ENCODE results near the gene SMARCC2. TPM values are rescaled to one million over a fixed set of nuclear protein-coding genes. Genes with fewer than 3 reads are reported as not detected.
A peak's percentile ranks its signal among the peaks of the same experiment; 100 is the strongest.

Gene SMARCC2
- total RNA-seq, 1 donor from 2014 or later = 105 TPM

GRCh38 chr12:56152756-56153677, 36.3 kb downstream of the SMARCC2 start:
- Mint-ChIP-seq H3K4me1 (ENCODE audit: unreplicated experiment) (peaks cover 31% of the 10 kb centered on the region), H3K27ac (ENCODE audit: unreplicated experiment) (peak overlapping the region; percentile 87), H3K27me3 (ENCODE audit: unreplicated experiment) (peaks cover 14% of the 10 kb centered on the region), H3K4me3 (ENCODE audit: unreplicated experiment) (peak overlapping the region; percentile 97), H3K36me3 (ENCODE audit: low read depth, unreplicated experiment) (peaks cover 11% of the 10 kb centered on the region), H3K9me3 (ENCODE audit: unreplicated experiment) (no peaks in the 10 kb centered on the region)
- TF ChIP-seq CTCF (IDR thresholded peaks at IDR 0.05; ENCODE audit: unreplicated experiment) = no peak
- DNase-seq (ENCODE audit: low spot score) = no peak

GRCh38 chr12:56152132-56152755, 37.0 kb downstream of the SMARCC2 start, which contains the start of gene MYL6B:
Gene MYL6B (plus strand): TSS chr12:56152587. CDS start chr12:56153919, 1,332 bp downstream.
- Mint-ChIP-seq H3K9me3 (ENCODE audit: unreplicated experiment) (no peaks in the 10 kb centered on the region), H3K36me3 (ENCODE audit: low read depth, unreplicated experiment) (peaks cover 11% of the 10 kb centered on the region), H3K27me3 (ENCODE audit: unreplicated experiment) (peaks cover 9% of the 10 kb centered on the region), H3K4me3 (ENCODE audit: unreplicated experiment) (peak within 1 kb of the TSS; percentile 97), H3K4me1 (ENCODE audit: unreplicated experiment) (peaks cover 29% of the 10 kb centered on the region), H3K27ac (ENCODE audit: unreplicated experiment) (peak within 1 kb of the TSS; percentile 87)
- no peak for TF ChIP-seq CTCF (IDR thresholded peaks at IDR 0.05; ENCODE audit: unreplicated experiment)
- peak; percentile 87 for DNase-seq (ENCODE audit: low spot score)

GRCh38 chr12:56151672-56152131, 37.6 kb downstream of the SMARCC2 start:
- Mint-ChIP-seq H3K27me3 (ENCODE audit: unreplicated experiment) (peaks cover 5% of the 10 kb centered on the region), H3K4me3 (ENCODE audit: unreplicated experiment) (peak overlapping the region; percentile 97), H3K4me1 (ENCODE audit: unreplicated experiment) (peaks cover 28% of the 10 kb centered on the region), H3K27ac (ENCODE audit: unreplicated experiment) (peak overlapping the region; percentile 87), H3K36me3 (ENCODE audit: low read depth, unreplicated experiment) (peaks cover 11% of the 10 kb centered on the region), H3K9me3 (ENCODE audit: unreplicated experiment) (no peaks in the 10 kb centered on the region)
- DNase-seq (ENCODE audit: low spot score) = peak; percentile 51
- TF ChIP-seq CTCF (IDR thresholded peaks at IDR 0.05; ENCODE audit: unreplicated experiment) = peak; percentile 74

GRCh38 chr12:56150563-56150962, 38.7 kb downstream of the SMARCC2 start:
- peaks cover 9% of the 10 kb centered on the region for H3K36me3 Mint-ChIP-seq (ENCODE audit: low read depth, unreplicated experiment)
- peaks cover 36% of the 10 kb centered on the region for H3K4me1 Mint-ChIP-seq (ENCODE audit: unreplicated experiment)
- no peak for DNase-seq (ENCODE audit: low spot score)
- no peak overlapping the region for H3K27ac Mint-ChIP-seq (ENCODE audit: unreplicated experiment)
- no peaks in the 10 kb centered on the region for H3K9me3 Mint-ChIP-seq (ENCODE audit: unreplicated experiment)
- peak overlapping the region; percentile 7 for H3K4me3 Mint-ChIP-seq (ENCODE audit: unreplicated experiment)
- peaks cover 4% of the 10 kb centered on the region for H3K27me3 Mint-ChIP-seq (ENCODE audit: unreplicated experiment)
- no peak for TF ChIP-seq CTCF (IDR thresholded peaks at IDR 0.05; ENCODE audit: unreplicated experiment)

All from endothelial cell (in vitro differentiated cells).